ENCODE measurements around the gene UTP18. TPM values are rescaled to one million over a fixed set of nuclear protein-coding genes. Genes with fewer than 3 reads are reported as not detected.

Gene UTP18
- polyA plus RNA-seq, 1 donor (not counting 4 experiments of a cell fraction or from before 2014, with no cell fraction given) = 42.7 TPM

GRCh38 chr17:51234162-51234561 lies 26.2 kb upstream of the UTP18 start:
- TF ChIP-seq EZH2 (IDR thresholded peaks at IDR 0.05; ENCODE audit: low read length) (no peak), CTCF (optimal IDR thresholded peaks at IDR 0.05 in 1 of 3, IDR thresholded peaks at IDR 0.05 in 1 of 3, conservative IDR thresholded peaks at IDR 0.05 in 1 of 3; ENCODE audit: extremely low read depth in 1 of 3, insufficient read depth in 2 of 3, low read length in 3 of 3) (no peak)
- Histone ChIP-seq H3K36me3 (ENCODE audit: control insufficient read depth in 2 of 2, extremely low read depth in 1 of 2, insufficient read depth in 2 of 2, low read length in 2 of 2) (no peaks in the 10 kb centered on the region), H4K20me1 (ENCODE audit: control insufficient read depth, extremely low read depth, insufficient read depth, low read length) (no peaks in the 10 kb centered on the region), H3K9ac (ENCODE audit: control insufficient read depth, extremely low read depth, insufficient read depth, low read length) (no peak overlapping the region), H3K4me3 (ENCODE audit: control insufficient read depth in 2 of 3, extremely low read depth in 1 of 3, insufficient read depth in 2 of 3, low read depth in 1 of 3, low read length in 3 of 3) (no peak overlapping the region), H3K27ac (ENCODE audit: control insufficient read depth, insufficient read depth, low read length) (no peak overlapping the region), H3K4me2 (ENCODE audit: control insufficient read depth, extremely low read depth, insufficient read depth, low read depth, low read length) (no peak overlapping the region), H3K9me3 (ENCODE audit: control insufficient read depth, low read depth, low read length) (no peaks in the 10 kb centered on the region), H3K9me1 (ENCODE audit: control insufficient read depth, extremely low read depth, insufficient read depth, low read length) (no peaks in the 10 kb centered on the region), H3K4me1 (ENCODE audit: control insufficient read depth, extremely low read depth, insufficient read depth, low read length) (peaks cover 6% of the 10 kb centered on the region), H3K27me3 (ENCODE audit: control insufficient read depth, extremely low read depth, insufficient read depth, low read length) (no peaks in the 10 kb centered on the region), H3K79me2 (ENCODE audit: control insufficient read depth, insufficient read depth, low read length) (peaks cover 33% of the 10 kb centered on the region), H2AFZ (ENCODE audit: control insufficient read depth, low read length) (no peak overlapping the region)
- no peak for FAIRE-seq
- no peak for DNase-seq (ENCODE audit: low read depth, low spot score)
- dilution Hi-C loops (cut with MboI; ENCODE audit: extremely low pct_ligation_motif_present, low sequenced_read_pairs) = no loop called here

GRCh38 chr17:51238255-51238887 lies 22.0 kb upstream of the UTP18 start:
- Histone ChIP-seq H3K4me1 (ENCODE audit: control insufficient read depth, extremely low read depth, insufficient read depth, low read length) (peaks cover 6% of the 10 kb centered on the region), H3K9ac (ENCODE audit: control insufficient read depth, extremely low read depth, insufficient read depth, low read length) (no peak overlapping the region), H3K27ac (ENCODE audit: control insufficient read depth, insufficient read depth, low read length) (no peak overlapping the region), H3K4me3 (ENCODE audit: control insufficient read depth in 2 of 3, extremely low read depth in 1 of 3, insufficient read depth in 2 of 3, low read depth in 1 of 3, low read length in 3 of 3) (no peak overlapping the region), H2AFZ (ENCODE audit: control insufficient read depth, low read length) (no peak overlapping the region), H3K27me3 (ENCODE audit: control insufficient read depth, extremely low read depth, insufficient read depth, low read length) (no peaks in the 10 kb centered on the region), H3K79me2 (ENCODE audit: control insufficient read depth, insufficient read depth, low read length) (peaks cover 25% of the 10 kb centered on the region), H3K9me1 (ENCODE audit: control insufficient read depth, extremely low read depth, insufficient read depth, low read length) (no peaks in the 10 kb centered on the region), H3K36me3 (ENCODE audit: control insufficient read depth in 2 of 2, extremely low read depth in 1 of 2, insufficient read depth in 2 of 2, low read length in 2 of 2) (no peaks in the 10 kb centered on the region), H3K4me2 (ENCODE audit: control insufficient read depth, extremely low read depth, insufficient read depth, low read depth, low read length) (no peak overlapping the region), H4K20me1 (ENCODE audit: control insufficient read depth, extremely low read depth, insufficient read depth, low read length) (no peaks in the 10 kb centered on the region), H3K9me3 (ENCODE audit: control insufficient read depth, low read depth, low read length) (no peaks in the 10 kb centered on the region)
- no peak for TF ChIP-seq EZH2 (IDR thresholded peaks at IDR 0.05; ENCODE audit: low read length)
- no peak for TF ChIP-seq CTCF (optimal IDR thresholded peaks at IDR 0.05 in 1 of 3, IDR thresholded peaks at IDR 0.05 in 1 of 3, conservative IDR thresholded peaks at IDR 0.05 in 1 of 3; ENCODE audit: extremely low read depth in 1 of 3, insufficient read depth in 2 of 3, low read length in 3 of 3)
- FAIRE-seq = no peak
- no peak for DNase-seq (ENCODE audit: low read depth, low spot score)
- dilution Hi-C loops (cut with MboI; ENCODE audit: extremely low pct_ligation_motif_present, low sequenced_read_pairs) = no loop called here

Measured in keratinocyte (primary cell).